HL-60 (cell line): ENCODE measurements around the gene TNFRSF9.

ENCODE experiments used
- GABPA ChIP-seq: IDR thresholded peaks from 2 replicates; pipeline ENCODE4 v1.6.1; 2012; ENCODE audit warnings: low read depth
- TF ChIP-seq, protein P1 (sequence below): IDR thresholded peaks from one replicate; pipeline ENCODE4 v1.5.1; 2011; ENCODE audit warnings: low read length, control low read depth, inconsistent platforms; ENCODE audit not compliant: insufficient read depth
- TF ChIP-seq, protein P2 (sequence below): IDR thresholded peaks from 2 replicates; pipeline ENCODE4 v1.6.1; 2012; ENCODE audit warnings: low read depth; ENCODE audit not compliant: insufficient replicate concordance

DNA sequence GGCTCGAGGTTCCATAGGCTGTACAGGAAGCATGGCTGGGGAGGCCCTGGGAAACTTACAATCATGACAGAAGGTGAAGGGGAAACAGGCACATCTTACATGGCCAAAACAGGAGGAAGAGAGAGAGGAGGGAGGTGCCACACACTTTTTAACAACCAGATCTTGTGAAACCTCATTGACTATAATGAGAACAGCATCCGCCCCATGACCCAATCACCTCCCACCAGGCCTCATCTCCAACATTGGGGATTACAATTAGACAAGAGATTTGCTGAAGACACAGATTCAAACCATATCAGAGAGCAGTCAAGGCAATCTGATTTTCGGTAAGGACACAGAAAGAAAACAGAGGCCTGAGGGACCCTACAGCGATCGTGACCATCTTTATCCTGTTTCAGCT lies 41.7 kb downstream of the TNFRSF9 start:
- TF ChIP-seq, protein P1, sequence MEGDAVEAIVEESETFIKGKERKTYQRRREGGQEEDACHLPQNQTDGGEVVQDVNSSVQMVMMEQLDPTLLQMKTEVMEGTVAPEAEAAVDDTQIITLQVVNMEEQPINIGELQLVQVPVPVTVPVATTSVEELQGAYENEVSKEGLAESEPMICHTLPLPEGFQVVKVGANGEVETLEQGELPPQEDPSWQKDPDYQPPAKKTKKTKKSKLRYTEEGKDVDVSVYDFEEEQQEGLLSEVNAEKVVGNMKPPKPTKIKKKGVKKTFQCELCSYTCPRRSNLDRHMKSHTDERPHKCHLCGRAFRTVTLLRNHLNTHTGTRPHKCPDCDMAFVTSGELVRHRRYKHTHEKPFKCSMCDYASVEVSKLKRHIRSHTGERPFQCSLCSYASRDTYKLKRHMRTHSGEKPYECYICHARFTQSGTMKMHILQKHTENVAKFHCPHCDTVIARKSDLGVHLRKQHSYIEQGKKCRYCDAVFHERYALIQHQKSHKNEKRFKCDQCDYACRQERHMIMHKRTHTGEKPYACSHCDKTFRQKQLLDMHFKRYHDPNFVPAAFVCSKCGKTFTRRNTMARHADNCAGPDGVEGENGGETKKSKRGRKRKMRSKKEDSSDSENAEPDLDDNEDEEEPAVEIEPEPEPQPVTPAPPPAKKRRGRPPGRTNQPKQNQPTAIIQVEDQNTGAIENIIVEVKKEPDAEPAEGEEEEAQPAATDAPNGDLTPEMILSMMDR: no peak
- TF ChIP-seq, protein P2, sequence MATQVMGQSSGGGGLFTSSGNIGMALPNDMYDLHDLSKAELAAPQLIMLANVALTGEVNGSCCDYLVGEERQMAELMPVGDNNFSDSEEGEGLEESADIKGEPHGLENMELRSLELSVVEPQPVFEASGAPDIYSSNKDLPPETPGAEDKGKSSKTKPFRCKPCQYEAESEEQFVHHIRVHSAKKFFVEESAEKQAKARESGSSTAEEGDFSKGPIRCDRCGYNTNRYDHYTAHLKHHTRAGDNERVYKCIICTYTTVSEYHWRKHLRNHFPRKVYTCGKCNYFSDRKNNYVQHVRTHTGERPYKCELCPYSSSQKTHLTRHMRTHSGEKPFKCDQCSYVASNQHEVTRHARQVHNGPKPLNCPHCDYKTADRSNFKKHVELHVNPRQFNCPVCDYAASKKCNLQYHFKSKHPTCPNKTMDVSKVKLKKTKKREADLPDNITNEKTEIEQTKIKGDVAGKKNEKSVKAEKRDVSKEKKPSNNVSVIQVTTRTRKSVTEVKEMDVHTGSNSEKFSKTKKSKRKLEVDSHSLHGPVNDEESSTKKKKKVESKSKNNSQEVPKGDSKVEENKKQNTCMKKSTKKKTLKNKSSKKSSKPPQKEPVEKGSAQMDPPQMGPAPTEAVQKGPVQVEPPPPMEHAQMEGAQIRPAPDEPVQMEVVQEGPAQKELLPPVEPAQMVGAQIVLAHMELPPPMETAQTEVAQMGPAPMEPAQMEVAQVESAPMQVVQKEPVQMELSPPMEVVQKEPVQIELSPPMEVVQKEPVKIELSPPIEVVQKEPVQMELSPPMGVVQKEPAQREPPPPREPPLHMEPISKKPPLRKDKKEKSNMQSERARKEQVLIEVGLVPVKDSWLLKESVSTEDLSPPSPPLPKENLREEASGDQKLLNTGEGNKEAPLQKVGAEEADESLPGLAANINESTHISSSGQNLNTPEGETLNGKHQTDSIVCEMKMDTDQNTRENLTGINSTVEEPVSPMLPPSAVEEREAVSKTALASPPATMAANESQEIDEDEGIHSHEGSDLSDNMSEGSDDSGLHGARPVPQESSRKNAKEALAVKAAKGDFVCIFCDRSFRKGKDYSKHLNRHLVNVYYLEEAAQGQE: no peak
- TF ChIP-seq GABPA: no peak
